Measurements from ENCODE around the gene RCOR2. TPM values are rescaled to one million over a fixed set of nuclear protein-coding genes. Genes with fewer than 3 reads are reported as not detected.
A peak's percentile ranks its signal among the peaks of the same experiment; 100 is the strongest.
"Not testable (repeated sequence)": the region's sequence is repeated elsewhere in the genome, so short reads cannot be mapped to it uniquely, and the experiment has no call there.

RCOR2 gene
- total RNA-seq (2022), result 1.5 and 1.8 TPM in 2 replicates
- Bru-seq, nascent RNA, result percentile 18 among the genes with signal in this experiment
- percentile 29 among the genes with signal in this experiment for BruChase-seq, experiment 1, labeled RNA remaining after a 2-hour chase
- percentile 37 among the genes with signal in this experiment for BruChase-seq, experiment 2, labeled RNA remaining after a 6-hour chase
- long read RNA-seq, result 0 reads

DNA sequence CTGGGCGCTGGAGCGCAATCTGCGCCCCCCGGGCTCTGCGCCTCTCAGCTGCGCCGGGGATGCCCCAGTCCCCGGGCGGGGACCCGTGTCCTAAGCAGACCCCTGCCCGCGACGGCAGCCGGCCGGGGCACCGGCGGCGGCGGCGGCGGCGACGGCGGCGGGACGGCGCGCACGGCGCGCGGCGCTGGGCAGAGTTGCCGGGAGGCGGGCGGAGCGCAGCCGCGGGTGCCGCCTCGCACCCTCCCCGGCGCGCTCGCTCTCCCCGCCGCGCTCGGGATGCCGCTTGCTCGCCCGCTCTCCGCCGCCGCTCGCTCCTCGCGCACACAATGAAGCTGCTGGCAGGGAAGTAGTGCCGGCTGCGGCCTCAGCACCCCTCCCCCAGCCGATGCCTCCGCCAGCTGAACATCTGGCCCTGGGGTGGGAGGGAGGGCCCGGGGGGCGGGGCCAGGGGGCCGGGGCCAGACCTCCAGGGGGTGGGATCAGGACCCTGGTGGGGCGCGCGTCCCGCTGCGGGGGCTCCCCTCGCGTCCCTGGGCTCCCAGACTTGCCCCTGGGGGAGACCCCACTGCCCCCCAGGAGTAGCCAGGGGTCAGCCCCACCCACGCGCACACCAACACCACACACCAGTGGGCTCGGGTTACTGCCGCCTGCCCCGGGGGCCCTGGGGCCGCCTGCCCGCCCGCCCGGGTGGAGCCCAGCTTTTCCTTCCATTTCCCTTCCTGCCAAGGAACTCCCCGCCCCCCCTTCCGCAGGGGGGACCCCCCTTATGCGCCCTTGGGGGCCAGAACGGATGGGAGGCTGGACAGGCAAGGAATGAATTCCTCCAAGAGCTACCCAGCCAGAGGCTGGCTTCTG is at the start of gene RCOR2:
Gene RCOR2 (minus strand): TSS at position 328 of the 855 bp plus-strand sequence. CDS start 708 bp downstream, outside the sequence.
- no TSS peak for BruUV-seq (replicated peaks)
- intact Hi-C loops (cut with micrococcal nuclease; ENCODE audit: unreplicated experiment), result loop anchor here (2.0 kb wide), 1 partner anchor 28 kb away; no protein-coding TSS in a partner anchor
- H3K4me3 Mint-ChIP-seq (ENCODE audit: unreplicated experiment), result peak within 1 kb of the TSS; percentile 88
- H3K27me3 Mint-ChIP-seq (ENCODE audit: insufficient read depth, unreplicated experiment), result no peaks in the 10 kb centered on the region
- peaks cover 18% of the 10 kb centered on the region for H3K36me3 Mint-ChIP-seq (ENCODE audit: insufficient read depth, unreplicated experiment)
- CTCF ChIA-PET, result interaction anchor here (0.5 to 1.4 kb wide), 10 partner anchors 10 to 533 kb away, joined by 3 to 6 read pairs (median 4); partner anchors contain the start of gene MARK2
- TF ChIP-seq CTCF (IDR thresholded peaks at IDR 0.05; ENCODE audit: insufficient read depth in 1 of 2, low read depth in 1 of 2, low read length in 1 of 2, severe bottlenecking in 1 of 2, unreplicated experiment in 1 of 2), result no peak
- H3K27ac Mint-ChIP-seq (ENCODE audit: unreplicated experiment), result no peak within 1 kb of the TSS
- Histone ChIP-seq H3K27me3 (replicated peaks; ENCODE audit: control insufficient read depth, insufficient read depth, low read length) (no peaks in the 10 kb centered on the region), H3K4me1 (0 out of 2 replicates have a peak, but pooled peaks cover 12% of the 10 kb centered on the region), H3K36me3 (ENCODE audit: control insufficient read depth, insufficient read depth, low read length) (no peaks in the 10 kb centered on the region), H3K4me3 (ENCODE audit: low read depth, low read length) (peak within 1 kb of the TSS; percentile 67), H3K9me3 (peaks cover 9% of the 10 kb centered on the region; the same call in 1 of the 2 replicates)
- H3K4me1 Mint-ChIP-seq (ENCODE audit: low read depth, unreplicated experiment), result no peaks in the 10 kb centered on the region
- POLR2A ChIA-PET, result interaction anchor here (0.7 to 1.0 kb wide), 2 partner anchors 9 to 17 kb away, joined by 6 to 8 read pairs; no protein-coding TSS in a partner anchor
- DNase-seq, result peak; percentile 79 to 83
- no peaks in the 10 kb centered on the region for H3K9me3 Mint-ChIP-seq (ENCODE audit: unreplicated experiment)

DNA sequence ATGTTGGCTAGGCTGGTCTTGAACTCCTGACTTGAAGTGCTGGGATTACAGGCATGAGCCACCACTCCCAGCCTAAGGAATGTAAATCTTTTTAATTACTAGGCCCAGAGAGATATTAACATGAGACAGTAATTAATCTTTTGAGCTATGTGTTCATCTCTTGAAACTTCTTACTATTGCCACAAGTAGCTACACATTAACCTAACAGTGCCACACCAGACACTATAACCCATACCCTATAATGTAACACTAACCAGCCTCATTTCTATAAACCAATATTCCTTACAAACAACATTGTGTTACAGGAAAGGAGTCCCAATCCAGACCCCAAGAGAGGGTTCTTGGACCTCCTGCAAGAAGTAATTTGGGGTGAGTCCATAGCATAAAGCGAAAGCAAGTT is 49.5 kb upstream of the RCOR2 start:
- Histone ChIP-seq H3K9me3 (no peaks in the 10 kb centered on the region), H3K4me1 (no peaks in the 10 kb centered on the region), H3K36me3 (ENCODE audit: control insufficient read depth, insufficient read depth, low read length) (no peaks in the 10 kb centered on the region), H3K4me3 (ENCODE audit: low read depth, low read length) (no peak overlapping the region), H3K27me3 (replicated peaks; ENCODE audit: control insufficient read depth, insufficient read depth, low read length) (no peaks in the 10 kb centered on the region; the same call in 1 of the 2 replicates)
- no peaks in the 10 kb centered on the region for H3K4me1 Mint-ChIP-seq (ENCODE audit: low read depth, unreplicated experiment)
- no peak overlapping the region for H3K27ac Mint-ChIP-seq (ENCODE audit: unreplicated experiment)
- POLR2A ChIA-PET, result no interaction called here
- intact Hi-C loops (cut with micrococcal nuclease; ENCODE audit: unreplicated experiment), result no loop called here
- BruUV-seq (replicated peaks), result no TSS peak
- no peaks in the 10 kb centered on the region for H3K36me3 Mint-ChIP-seq (ENCODE audit: insufficient read depth, unreplicated experiment)
- TF ChIP-seq CTCF (IDR thresholded peaks at IDR 0.05; ENCODE audit: insufficient read depth in 1 of 2, low read depth in 1 of 2, low read length in 1 of 2, severe bottlenecking in 1 of 2, unreplicated experiment in 1 of 2), result no peak
- no peaks in the 10 kb centered on the region for H3K9me3 Mint-ChIP-seq (ENCODE audit: unreplicated experiment)
- no peak for DNase-seq
- CTCF ChIA-PET, result no interaction called here
- H3K4me3 Mint-ChIP-seq (ENCODE audit: unreplicated experiment), result no peak overlapping the region
- no peaks in the 10 kb centered on the region for H3K27me3 Mint-ChIP-seq (ENCODE audit: insufficient read depth, unreplicated experiment)

DNA sequence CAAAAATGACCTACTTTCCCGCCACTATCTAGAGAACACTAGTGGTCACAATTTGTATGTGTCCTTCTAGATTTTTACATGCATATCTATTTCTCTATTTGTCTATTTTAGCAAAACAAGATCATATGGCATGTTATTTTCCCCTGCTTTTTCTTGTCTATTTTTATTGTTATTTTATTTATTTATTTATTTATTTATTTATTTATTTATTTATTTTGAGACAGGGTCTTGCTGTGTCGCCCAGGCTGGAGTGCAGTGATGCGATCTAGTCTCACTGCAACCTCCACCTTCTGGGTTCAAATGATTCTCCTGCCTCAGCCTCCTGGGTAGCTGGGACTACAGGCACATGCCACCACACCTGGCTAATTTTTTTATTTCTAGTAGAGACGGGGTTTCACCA is 46.9 kb upstream of the RCOR2 start:
- CTCF ChIA-PET; DNase-seq; BruUV-seq (replicated peaks); H3K9me3 ChIP-seq; H3K27me3 Mint-ChIP-seq (ENCODE audit: insufficient read depth, unreplicated experiment); H3K4me3 ChIP-seq (ENCODE audit: low read depth, low read length); H3K4me3 Mint-ChIP-seq (ENCODE audit: unreplicated experiment); H3K4me1 Mint-ChIP-seq (ENCODE audit: low read depth, unreplicated experiment); H3K9me3 Mint-ChIP-seq (ENCODE audit: unreplicated experiment); intact Hi-C loops (cut with micrococcal nuclease; ENCODE audit: unreplicated experiment); H3K36me3 Mint-ChIP-seq (ENCODE audit: insufficient read depth, unreplicated experiment); POLR2A ChIA-PET; H3K36me3 ChIP-seq (ENCODE audit: control insufficient read depth, insufficient read depth, low read length); H3K4me1 ChIP-seq; H3K27ac Mint-ChIP-seq (ENCODE audit: unreplicated experiment); H3K27me3 ChIP-seq (replicated peaks; ENCODE audit: control insufficient read depth, insufficient read depth, low read length): not testable (repeated sequence)

Data from Caco-2 (cell line).